GM12873 (cell line): Measurements from ENCODE around the gene CCNE1.

Source experiments
- TF ChIP-seq, protein P1 (sequence below): IDR thresholded peaks from 2 replicates; pipeline ENCODE4 v1.5.1; 2012; ENCODE audit warnings: low read depth, mild to moderate bottlenecking, moderate library complexity, low read length, control low read depth; ENCODE audit not compliant: insufficient read depth; ENCODE audit errors: missing control alignments

CCNE1 gene

DNA sequence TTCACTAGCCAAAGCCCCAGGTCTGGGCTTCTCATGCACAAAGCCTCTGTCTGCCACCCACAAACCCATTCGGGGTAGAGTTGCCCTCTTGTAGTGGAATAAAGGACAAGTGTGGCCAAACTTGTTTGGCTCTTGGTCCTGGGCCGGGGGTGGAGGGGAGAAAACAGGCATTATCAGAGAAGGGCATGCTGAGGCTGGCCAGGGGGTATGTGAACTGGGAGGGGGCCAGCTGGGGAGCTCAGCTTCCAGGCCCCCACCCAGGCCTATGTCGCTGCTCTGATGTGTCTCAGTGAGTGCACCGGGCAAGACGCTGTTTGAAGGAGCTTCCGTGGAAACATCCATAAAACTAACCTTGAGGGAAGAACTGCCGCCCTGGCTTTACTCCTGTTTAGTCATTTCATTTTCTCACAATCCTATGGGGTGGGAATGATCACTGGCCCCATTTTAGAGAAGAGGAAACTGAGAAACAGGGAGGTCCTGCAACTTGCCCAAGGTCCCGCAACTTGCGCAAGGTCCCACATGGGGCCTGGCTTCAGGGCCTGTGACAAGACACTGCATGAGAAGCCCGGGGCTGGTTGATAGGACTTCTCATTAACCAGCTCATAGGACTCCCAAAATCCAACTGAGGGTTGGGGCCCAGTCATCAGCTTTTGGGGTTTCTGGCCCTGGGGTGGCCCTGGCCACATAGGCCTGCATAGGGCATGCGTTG lies 30.8 kb downstream of the CCNE1 start:
- TF ChIP-seq, protein P1, sequence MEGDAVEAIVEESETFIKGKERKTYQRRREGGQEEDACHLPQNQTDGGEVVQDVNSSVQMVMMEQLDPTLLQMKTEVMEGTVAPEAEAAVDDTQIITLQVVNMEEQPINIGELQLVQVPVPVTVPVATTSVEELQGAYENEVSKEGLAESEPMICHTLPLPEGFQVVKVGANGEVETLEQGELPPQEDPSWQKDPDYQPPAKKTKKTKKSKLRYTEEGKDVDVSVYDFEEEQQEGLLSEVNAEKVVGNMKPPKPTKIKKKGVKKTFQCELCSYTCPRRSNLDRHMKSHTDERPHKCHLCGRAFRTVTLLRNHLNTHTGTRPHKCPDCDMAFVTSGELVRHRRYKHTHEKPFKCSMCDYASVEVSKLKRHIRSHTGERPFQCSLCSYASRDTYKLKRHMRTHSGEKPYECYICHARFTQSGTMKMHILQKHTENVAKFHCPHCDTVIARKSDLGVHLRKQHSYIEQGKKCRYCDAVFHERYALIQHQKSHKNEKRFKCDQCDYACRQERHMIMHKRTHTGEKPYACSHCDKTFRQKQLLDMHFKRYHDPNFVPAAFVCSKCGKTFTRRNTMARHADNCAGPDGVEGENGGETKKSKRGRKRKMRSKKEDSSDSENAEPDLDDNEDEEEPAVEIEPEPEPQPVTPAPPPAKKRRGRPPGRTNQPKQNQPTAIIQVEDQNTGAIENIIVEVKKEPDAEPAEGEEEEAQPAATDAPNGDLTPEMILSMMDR = no peak

DNA sequence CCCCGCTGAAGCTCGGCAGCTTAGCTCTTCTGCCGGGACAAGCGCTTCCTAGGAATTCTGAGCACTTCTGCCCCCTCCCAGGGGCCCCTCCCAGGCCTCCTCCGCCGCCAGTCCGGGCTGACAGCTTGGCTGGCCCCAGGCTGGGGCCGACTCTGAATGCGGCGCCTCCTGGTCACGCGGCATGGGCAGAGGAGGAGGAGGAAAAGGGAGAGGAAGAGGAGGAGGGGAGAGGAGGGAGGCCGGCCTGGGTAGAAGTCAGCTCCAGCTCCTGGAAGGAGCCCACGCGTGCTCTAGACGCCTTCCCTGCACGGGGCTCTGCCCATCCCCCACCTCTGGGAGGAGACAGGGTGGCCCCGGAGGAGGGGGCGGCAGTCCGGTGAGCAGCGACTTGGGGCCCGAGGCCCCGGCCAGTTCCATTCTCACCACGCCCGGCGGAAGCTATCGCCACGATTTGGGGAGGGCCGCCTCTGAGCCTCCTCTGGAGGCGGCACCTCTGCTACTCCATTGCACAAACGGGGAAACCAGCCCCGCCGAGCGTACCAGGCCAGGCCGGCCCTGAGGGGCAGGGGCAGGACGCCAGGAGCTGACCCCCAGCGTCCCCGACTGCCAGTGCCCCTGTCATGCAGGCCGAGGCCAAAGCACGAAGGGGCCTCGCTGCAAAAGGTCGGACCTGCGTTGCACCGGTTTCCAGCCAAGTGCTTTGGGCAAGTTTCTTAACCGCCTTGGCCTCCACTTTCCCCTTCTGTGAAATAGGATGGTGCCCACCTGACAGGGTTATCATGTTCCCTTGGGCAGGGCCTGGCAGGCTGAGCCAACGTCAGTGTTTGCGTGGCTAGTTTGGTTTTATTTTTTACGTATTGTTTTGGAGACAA lies 31.6 kb downstream of the CCNE1 start:
- TF ChIP-seq, protein P1 = no peak

DNA sequence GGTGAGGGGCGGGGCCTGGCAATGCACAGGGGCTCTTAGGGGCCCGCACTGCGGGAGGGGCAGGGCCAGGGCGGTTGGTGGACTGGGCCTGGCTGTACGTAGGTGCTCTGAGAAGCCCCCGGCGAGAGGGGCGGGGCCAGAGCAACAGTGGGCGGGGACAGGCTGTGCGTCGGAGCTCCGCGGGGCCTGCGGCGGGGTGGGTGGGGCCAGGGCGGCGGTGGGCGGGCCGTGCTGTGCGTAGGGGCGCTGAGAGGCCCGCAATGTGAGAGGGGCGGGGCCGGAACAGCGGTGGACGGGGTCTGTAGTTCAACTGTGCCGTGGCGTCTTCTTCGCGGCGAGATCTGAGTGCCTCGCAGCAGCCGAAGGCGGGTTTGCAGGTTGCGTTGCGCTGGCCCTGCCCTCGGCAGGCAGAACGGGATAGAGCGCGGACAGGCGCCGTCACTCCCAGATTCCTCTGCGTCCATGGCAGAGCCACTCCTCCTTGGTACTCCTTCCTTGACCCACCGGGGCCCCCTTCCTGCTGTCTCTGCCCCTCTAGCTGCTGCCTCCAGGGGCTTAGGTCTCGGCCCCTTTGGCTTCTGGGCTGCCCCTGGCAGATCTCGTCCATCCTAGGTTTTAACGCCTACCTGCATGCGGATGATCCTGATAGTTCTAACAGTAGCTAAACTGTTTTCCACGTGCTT lies 33.2 kb downstream of the CCNE1 start:
- TF ChIP-seq, protein P1 = no peak

DNA sequence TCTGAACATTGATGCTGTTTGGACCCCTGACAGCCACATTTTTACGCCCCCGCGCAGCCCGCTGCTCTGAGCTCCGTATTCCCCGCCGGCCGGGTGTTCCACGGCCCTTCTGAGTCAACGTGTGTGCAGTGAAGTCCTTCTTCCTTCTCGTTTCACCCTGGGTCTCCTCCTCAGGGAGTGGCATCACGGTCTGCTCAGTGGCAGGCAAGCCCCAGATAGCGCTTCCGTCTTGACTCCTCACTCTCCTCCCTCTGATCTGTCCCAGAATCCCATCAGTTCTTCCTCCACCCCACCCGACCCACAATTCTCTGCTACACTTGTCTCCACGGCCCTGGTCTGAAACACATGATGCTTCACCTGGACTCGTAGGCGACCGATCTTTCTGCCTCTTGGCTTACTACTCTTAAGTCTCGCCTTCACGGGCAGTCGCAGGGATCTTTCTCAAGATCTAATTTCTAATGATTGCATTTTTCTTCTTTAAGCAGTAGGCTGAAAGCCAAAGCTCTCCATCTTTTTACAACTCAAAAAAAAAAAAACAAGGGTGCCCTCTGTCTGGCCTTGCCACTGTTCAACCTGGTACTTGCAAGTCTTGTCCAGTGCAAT lies 33.9 kb downstream of the CCNE1 start:
- TF ChIP-seq, protein P1 = no peak

DNA sequence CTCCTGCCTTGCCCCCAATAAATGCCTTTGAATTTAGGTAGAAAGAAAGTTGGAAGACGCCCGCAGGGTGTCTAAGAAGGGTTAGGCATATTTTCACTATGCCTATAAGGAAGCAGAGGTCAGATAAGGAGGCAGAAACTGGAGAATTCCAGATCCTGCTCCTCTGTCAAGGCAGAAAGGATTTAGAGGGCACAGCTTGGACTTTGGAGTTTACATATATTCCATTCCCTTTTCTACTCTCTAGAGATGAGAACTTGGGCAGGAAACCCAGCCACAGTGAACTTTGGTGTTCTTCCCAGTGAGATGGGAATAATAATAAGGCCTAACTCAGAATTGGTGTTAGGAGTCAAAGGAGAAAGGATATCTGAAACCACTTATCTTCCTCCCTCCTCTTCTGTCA lies 37.4 kb downstream of the CCNE1 start:
- TF ChIP-seq, protein P1 = no peak

DNA sequence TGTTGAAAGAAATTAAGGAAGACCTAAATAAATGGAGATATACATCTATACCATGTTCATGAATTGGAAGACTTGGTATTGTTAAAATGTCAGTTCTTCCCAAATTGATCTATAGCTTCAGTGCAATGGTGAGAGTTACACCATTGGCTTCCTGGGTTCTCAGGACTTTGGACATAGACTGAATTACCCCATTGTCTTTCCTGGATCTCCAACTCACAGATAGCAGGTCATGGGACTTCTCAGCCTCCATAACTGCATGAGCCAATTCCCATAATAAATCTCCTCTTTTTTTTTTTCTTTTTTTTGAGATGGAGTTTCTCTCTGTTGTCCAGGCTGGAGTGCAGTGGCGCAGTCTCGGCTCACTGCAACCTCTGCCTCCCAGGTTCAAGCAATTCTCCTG lies 38.7 kb downstream of the CCNE1 start:
- TF ChIP-seq, protein P1 = no peak
